Peyer's patch (tissue), 4 donors: ENCODE results near the gene RNU5B-1. TPM values are rescaled to one million over a fixed set of nuclear protein-coding genes. Genes with fewer than 3 reads are reported as not detected.
A peak's percentile ranks its signal among the peaks of the same experiment; 100 is the strongest.

Source experiments
- DNase-seq, 3 donors: peaks; one replicate each; pipeline ENCODE4 v3.0.0-alpha.2; 2017 to 2019
- H3K27ac ChIP-seq, 4 donors: fragments of 200-600 bp; sonication (generic); one replicate each; pipeline ENCODE4 v1.5.1; 2016 to 2019
- H3K27me3 ChIP-seq, 2 donors: fragments of 200-600 bp; sonication (generic); one replicate each; pipeline ENCODE4 v1.5.1; 2019
- H3K36me3 ChIP-seq, 3 donors: fragments of 200-600 bp; sonication (generic); one replicate each; pipeline ENCODE4 v1.5.1; 2016 to 2019
- H3K4me1 ChIP-seq, 4 donors: fragments of 200-600 bp; sonication (generic); one replicate each; pipeline ENCODE4 v1.5.1; 2016 to 2019
- H3K4me3 ChIP-seq, 4 donors: fragments of 200-600 bp; sonication (generic); 1 replicate in 3 of 4; 2 replicates in 1 of 4; pipeline ENCODE4 v1.5.1; 2016 to 2019; ENCODE audit warnings: mild to moderate bottlenecking in 1 of 4
- H3K9me3 ChIP-seq, 4 donors: fragments of 200-600 bp; sonication (generic); one replicate each; pipeline ENCODE4 v1.5.1; 2016 to 2019; ENCODE audit warnings: mild to moderate bottlenecking in 1 of 4
- POLR2A ChIP-seq, 2 donors: fragments of 450-650 bp; IDR thresholded peaks; one replicate each; pipeline ENCODE4 v1.5.1; 2017; ENCODE audit warnings: antibody characterized with exemption in 2 of 2, mild to moderate bottlenecking in 2 of 2, moderate library complexity in 2 of 2
- total RNA-seq, 4 donors: library from RNA; depleted of rRNA; stranded (reverse); fragments of >200 nt; gene quantifications; one replicate each; pipeline ENCODE4 v1.1.0, GENCODE V29; 2016
- TF ChIP-seq, protein P1 (sequence below), 6 experiments: fragments of 450-650 bp in 4 of 6; fragments of 200-600 bp in 2 of 6; sonication (generic) in 1 of 6; IDR thresholded peaks; one replicate each; pipeline ENCODE4 v1.5.1; 2017 to 2019; ENCODE audit warnings: antibody characterized with exemption in 6 of 6, mild to moderate bottlenecking in 3 of 6, moderate library complexity in 1 of 6

RNU5B-1 gene
- total RNA-seq, 4 donors from 2014 or later, result not detected

DNA sequence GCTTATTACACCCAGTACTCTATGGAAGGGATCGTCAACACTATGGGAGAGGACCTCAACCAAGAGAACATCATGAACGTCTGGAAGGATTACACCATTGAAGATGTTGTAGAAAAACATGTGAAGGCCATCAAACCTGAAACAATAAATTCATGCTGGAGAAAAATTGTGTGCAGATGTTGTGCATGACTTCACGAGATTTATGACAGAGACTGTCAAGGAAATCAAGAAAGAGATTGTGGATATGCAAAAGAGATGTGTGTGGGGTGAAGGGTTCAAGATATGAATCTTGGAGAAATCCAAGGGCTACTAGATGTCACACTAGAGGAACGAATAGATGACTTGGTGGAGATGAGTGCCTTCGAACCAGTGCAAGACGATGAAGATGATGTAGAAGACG is 14.2 kb upstream of the RNU5B-1 start:
- no peaks in the 10 kb centered on the region for H3K27me3 ChIP-seq
- H3K4me1 ChIP-seq, result peaks cover 0 to 13% (median 7%) of the 10 kb centered on the region in 4 donors
- DNase-seq, result no peak
- H3K36me3 ChIP-seq, result no peaks in the 10 kb centered on the region
- no peak overlapping the region for H3K4me3 ChIP-seq
- no peak for TF ChIP-seq POLR2A (IDR thresholded peaks at IDR 0.05)
- TF ChIP-seq, protein P1, sequence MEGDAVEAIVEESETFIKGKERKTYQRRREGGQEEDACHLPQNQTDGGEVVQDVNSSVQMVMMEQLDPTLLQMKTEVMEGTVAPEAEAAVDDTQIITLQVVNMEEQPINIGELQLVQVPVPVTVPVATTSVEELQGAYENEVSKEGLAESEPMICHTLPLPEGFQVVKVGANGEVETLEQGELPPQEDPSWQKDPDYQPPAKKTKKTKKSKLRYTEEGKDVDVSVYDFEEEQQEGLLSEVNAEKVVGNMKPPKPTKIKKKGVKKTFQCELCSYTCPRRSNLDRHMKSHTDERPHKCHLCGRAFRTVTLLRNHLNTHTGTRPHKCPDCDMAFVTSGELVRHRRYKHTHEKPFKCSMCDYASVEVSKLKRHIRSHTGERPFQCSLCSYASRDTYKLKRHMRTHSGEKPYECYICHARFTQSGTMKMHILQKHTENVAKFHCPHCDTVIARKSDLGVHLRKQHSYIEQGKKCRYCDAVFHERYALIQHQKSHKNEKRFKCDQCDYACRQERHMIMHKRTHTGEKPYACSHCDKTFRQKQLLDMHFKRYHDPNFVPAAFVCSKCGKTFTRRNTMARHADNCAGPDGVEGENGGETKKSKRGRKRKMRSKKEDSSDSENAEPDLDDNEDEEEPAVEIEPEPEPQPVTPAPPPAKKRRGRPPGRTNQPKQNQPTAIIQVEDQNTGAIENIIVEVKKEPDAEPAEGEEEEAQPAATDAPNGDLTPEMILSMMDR (IDR thresholded peaks at IDR 0.05), result no peak
- H3K9me3 ChIP-seq, result no peaks in the 10 kb centered on the region
- H3K27ac ChIP-seq, result no peak overlapping the region

GRCh38 chr15:65292938-65293518 is 11.4 kb upstream of the RNU5B-1 start:
- DNase-seq, result no peak
- Histone ChIP-seq H3K4me1 (peaks cover 0 to 8% (median 0%) of the 10 kb centered on the region in 4 donors), H3K27ac (no peak overlapping the region), H3K27me3 (no peaks in the 10 kb centered on the region), H3K36me3 (no peaks in the 10 kb centered on the region), H3K9me3 (no peaks in the 10 kb centered on the region), H3K4me3 (no peak overlapping the region)
- TF ChIP-seq, protein P1 (IDR thresholded peaks at IDR 0.05), result no peak
- TF ChIP-seq POLR2A (IDR thresholded peaks at IDR 0.05), result no peak

DNA sequence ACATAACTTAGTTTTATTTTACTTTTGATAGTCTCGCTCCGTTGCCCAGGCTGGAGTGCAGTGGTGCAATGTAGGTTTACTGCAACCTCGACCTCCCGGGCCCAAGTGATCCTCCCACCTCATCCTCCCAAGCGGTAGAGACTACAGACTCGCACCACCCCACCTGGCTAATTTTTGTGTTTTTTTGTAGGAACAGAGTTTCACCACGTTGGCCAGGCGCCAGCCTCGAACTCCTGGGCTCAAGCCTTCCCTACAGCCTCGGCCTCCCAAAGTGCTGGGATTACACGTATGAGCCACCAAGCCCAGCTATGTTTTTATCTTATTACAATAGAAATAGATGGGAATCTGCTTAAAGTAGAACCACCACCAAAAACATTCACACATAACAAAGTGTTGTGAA is 5.7 kb upstream of the RNU5B-1 start:
- Histone ChIP-seq H3K4me1 (peaks cover 0 to 8% (median 3%) of the 10 kb centered on the region in 4 donors), H3K27me3 (no peaks in the 10 kb centered on the region), H3K27ac (no peak overlapping the region), H3K9me3 (no peaks in the 10 kb centered on the region), H3K36me3 (no peaks in the 10 kb centered on the region), H3K4me3 (no peak overlapping the region)
- no peak for TF ChIP-seq POLR2A (IDR thresholded peaks at IDR 0.05)
- TF ChIP-seq, protein P1 (IDR thresholded peaks at IDR 0.05), result no peak
- peak in 1 of 3 donors; percentile 30 for DNase-seq

DNA sequence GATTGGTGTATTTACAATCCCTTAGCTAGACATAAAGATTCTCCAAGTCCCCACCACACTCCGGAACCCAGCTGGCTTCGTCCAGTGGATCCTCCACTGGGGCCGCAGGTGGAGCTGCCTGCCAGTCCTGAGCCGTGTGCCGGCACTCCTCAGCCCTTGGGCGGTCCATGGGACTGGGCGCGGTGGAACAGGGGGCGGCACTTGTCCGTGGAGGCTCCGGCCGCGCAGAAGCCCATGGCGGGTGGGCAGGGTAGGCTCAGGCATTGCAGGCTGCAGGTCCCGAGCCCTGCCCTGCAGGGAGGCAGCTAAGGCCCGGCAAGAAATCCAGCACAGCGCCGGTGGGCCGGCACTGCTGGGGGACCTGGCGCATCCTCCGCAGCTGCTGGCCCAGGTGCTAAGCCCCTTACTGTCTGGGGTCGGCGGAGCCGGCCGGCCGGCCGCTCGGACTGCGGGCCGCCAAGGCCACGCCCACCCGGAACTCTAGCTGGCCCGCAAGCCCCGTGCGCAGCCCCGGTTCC is 3.5 kb upstream of the RNU5B-1 start:
- no peaks in the 10 kb centered on the region for H3K9me3 ChIP-seq
- H3K27me3 ChIP-seq, result no peaks in the 10 kb centered on the region
- TF ChIP-seq, protein P1 (IDR thresholded peaks at IDR 0.05), result no peak
- TF ChIP-seq POLR2A (IDR thresholded peaks at IDR 0.05), result no peak
- H3K4me3 ChIP-seq, result no peak overlapping the region
- peak in 1 of 3 donors; percentile 42 for DNase-seq
- H3K4me1 ChIP-seq, result peaks cover 0 to 8% (median 3%) of the 10 kb centered on the region in 4 donors
- H3K36me3 ChIP-seq, result no peaks in the 10 kb centered on the region
- H3K27ac ChIP-seq, result no peak overlapping the region

DNA sequence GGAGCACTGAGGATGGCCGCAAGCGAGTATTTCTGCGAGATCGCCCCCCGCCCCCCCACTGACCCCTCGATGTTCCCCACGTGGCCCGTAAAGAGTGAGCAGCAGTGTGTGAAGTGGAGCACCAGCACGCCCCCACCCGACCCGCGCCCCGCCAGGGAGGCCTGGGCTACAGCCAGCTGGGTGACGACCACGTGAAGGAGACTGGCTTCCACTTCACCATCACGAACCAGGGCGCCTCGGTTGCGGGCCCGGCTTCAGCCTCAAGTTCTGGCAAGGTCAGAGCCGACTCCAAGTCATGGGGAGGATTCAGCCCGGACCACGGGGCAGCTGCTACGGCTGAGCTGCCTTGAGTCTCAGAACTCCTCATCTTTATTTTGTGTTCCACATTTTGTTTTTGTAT is 2.4 kb upstream of the RNU5B-1 start:
- H3K4me3 ChIP-seq, result no peak overlapping the region
- no peaks in the 10 kb centered on the region for H3K36me3 ChIP-seq
- no peak overlapping the region for H3K27ac ChIP-seq
- H3K9me3 ChIP-seq, result no peaks in the 10 kb centered on the region
- no peak for TF ChIP-seq POLR2A (IDR thresholded peaks at IDR 0.05)
- TF ChIP-seq, protein P1 (IDR thresholded peaks at IDR 0.05), result no peak
- H3K4me1 ChIP-seq, result peaks cover 0 to 6% (median 2%) of the 10 kb centered on the region in 4 donors
- DNase-seq, result peak in 1 of 3 donors; percentile 44
- no peaks in the 10 kb centered on the region for H3K27me3 ChIP-seq
